Measurements from ENCODE around the gene MRTFA.

DNA sequence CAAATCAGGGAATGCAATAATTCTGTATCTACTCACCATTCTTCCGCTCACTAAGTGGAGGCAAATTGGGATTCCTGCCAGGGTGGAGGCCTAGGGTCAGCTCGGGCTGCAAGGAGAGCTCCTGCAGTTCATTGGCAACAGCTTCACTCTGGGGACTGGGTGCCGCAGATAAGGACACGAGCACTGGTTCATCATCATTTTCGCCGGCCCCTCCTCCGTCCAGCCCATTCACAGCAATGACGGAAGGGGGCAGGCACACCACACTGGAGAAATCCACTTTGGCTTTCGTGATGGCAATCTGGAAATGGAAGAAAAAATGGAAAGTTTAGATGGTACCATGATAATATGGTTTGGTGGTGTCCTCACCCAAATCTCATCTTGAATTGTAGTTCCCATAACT, 84.4 kb downstream of the MRTFA start:
- no peak for TF ChIP-seq POLR2A (IDR thresholded peaks at IDR 0.05)
- TF ChIP-seq, protein P1, sequence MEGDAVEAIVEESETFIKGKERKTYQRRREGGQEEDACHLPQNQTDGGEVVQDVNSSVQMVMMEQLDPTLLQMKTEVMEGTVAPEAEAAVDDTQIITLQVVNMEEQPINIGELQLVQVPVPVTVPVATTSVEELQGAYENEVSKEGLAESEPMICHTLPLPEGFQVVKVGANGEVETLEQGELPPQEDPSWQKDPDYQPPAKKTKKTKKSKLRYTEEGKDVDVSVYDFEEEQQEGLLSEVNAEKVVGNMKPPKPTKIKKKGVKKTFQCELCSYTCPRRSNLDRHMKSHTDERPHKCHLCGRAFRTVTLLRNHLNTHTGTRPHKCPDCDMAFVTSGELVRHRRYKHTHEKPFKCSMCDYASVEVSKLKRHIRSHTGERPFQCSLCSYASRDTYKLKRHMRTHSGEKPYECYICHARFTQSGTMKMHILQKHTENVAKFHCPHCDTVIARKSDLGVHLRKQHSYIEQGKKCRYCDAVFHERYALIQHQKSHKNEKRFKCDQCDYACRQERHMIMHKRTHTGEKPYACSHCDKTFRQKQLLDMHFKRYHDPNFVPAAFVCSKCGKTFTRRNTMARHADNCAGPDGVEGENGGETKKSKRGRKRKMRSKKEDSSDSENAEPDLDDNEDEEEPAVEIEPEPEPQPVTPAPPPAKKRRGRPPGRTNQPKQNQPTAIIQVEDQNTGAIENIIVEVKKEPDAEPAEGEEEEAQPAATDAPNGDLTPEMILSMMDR (IDR thresholded peaks at IDR 0.05), result no peak
